Esophagus mucosa (tissue), 1 donor: ENCODE measurements around the gene RBM12. TPM values are rescaled to one million over a fixed set of nuclear protein-coding genes. Genes with fewer than 3 reads are reported as not detected.
"Not testable (repeated sequence)": the region's sequence is repeated elsewhere in the genome, so short reads cannot be mapped to it uniquely, and the experiment has no call there.

Source experiments
- ATAC-seq: fragments of 200-7000 bp; cut with Tn5 transposase; one replicate; pipeline ENCODE4 v1.9.1; 2020
- total RNA-seq: library from RNA; stranded (reverse); gene quantifications from one replicate; pipeline ENCODE4 v1.2.4, GENCODE V29; 2023
- donor health status: DM: yes; HTN: yes; CAD: no.

RBM12 gene, protein sequence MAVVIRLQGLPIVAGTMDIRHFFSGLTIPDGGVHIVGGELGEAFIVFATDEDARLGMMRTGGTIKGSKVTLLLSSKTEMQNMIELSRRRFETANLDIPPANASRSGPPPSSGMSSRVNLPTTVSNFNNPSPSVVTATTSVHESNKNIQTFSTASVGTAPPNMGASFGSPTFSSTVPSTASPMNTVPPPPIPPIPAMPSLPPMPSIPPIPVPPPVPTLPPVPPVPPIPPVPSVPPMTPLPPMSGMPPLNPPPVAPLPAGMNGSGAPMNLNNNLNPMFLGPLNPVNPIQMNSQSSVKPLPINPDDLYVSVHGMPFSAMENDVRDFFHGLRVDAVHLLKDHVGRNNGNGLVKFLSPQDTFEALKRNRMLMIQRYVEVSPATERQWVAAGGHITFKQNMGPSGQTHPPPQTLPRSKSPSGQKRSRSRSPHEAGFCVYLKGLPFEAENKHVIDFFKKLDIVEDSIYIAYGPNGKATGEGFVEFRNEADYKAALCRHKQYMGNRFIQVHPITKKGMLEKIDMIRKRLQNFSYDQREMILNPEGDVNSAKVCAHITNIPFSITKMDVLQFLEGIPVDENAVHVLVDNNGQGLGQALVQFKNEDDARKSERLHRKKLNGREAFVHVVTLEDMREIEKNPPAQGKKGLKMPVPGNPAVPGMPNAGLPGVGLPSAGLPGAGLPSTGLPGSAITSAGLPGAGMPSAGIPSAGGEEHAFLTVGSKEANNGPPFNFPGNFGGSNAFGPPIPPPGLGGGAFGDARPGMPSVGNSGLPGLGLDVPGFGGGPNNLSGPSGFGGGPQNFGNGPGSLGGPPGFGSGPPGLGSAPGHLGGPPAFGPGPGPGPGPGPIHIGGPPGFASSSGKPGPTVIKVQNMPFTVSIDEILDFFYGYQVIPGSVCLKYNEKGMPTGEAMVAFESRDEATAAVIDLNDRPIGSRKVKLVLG
- 58.0 TPM for total RNA-seq

DNA sequence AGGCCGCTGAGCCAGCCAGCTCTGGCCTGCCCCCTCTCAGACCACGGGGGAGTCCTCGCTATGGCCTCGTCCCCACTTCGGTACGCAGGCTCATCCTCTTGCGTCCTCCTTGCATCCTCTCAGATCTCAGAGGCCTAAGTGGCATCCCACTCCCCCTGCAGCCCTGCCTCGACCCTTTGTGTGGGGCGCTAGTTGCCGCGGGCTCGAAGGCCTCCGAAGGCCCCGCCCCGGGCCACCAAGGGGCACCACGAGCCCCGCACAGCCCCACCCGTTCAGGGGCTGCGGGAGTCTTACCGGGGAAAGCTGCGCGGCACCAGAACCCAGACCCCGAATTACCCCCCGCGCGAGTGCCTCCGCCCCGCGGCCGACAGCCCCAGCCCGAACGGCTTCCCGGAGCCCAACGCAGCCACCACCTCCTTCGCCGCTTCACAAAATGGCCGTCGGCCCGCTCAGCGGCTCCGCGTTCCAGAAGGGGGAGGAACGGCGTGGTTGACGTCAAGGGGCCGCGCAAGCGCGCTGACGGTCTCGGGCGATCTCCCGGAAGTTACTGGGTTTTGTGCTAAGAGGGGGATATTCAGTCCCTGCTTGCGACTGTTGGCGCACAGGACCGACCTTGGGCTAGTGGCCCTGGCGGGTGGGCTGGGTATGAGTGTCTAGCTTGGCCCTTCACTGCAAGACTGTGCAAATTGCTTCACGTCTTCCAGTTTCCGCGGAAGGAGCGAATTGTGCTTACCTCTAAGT, at the start of gene RBM12, which contains the start of gene CPNE1:
TSS of gene RBM12 (minus strand) at position 435 of the 741 bp plus-strand sequence. CDS start 9,578 bp downstream, outside the sequence.
TSS of gene CPNE1 (minus strand) at position 435 of the 741 bp plus-strand sequence. CDS start 31,977 bp downstream, outside the sequence.
- peak; percentile 92 for ATAC-seq

DNA sequence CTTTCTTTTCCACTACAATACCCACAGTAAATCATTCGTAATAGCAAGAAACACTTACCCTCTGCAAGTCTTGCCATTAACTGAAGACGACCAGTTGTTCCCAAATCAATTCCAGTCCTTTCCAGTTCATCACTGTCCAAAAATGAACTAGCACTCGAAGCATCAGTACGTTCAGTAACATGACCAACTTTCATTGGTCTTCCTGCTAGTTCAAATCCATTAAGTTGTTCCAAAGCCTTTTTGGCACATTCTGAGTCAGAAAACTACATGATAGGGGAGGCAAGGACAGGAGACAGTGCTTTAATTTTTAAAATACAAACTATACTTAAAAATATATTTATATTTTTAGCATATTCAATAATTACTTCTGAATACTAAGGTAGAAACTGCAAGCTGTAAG, 49.4 kb upstream of the RBM12 start:
- ATAC-seq = no peak

- ATAC-seq = not testable (repeated sequence)
Observed at GRCh38 chr20:35713120-35713519, 48.4 kb upstream of the RBM12 start.

DNA sequence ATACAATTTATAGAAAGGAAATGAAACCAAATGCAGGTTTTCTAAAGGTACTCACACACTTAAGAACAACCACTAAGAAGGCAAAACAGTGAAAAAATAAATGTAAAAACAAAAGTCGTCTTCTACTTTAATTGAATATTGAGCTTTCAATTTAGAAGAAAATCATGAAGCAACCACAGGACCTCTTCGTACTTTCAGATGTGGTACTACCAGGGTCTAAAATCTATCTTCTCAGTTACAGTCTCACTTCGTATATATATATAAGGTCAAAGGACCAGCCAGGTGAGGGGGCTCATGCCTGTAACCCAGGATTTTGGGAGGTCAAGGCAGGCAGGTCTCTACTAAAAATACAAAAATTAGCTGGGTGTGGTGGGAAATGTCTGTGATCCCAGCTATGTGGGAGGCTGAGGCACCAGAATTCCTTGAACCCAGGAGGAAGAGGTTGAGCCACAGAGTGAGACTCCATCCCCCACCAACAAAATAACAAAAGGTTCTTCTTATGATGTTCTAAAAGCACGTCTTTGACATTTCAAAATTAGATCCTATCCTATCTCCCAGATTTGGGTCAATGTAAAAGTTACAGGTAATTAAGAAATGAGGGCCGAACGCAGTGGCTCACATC, 47.0 kb upstream of the RBM12 start:
- no peak for ATAC-seq

GRCh38 chr20:35710884-35711587, 46.3 kb upstream of the RBM12 start:
- no peak for ATAC-seq

GRCh38 chr20:35710039-35710438, 45.3 kb upstream of the RBM12 start:
- no peak for ATAC-seq

GRCh38 chr20:35709259-35709658, 44.6 kb upstream of the RBM12 start:
- no peak for ATAC-seq

DNA sequence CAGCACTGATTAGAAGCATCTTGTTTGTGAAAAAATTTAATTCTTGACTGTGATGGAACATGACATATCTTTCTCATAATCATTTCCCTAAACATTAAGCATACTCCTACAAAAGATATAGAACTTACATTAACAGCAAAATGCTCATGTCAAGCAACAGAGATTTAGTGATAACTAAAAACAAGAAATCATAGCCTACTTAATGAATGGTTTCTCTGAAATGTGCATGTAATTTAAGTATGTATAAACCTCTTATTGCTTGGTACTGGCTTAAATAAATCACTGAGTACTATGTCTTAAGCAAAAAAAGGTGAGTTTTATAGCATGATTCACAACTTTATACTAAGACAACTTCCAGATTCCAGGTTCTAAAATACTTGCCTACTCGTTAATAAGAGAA, 43.8 kb upstream of the RBM12 start:
- no peak for ATAC-seq

GRCh38 chr20:35706591-35707529, 42.2 kb upstream of the RBM12 start:
- ATAC-seq = not testable (repeated sequence)

- ATAC-seq = not testable (repeated sequence)
Observed at GRCh38 chr20:35705894-35706293, 41.2 kb upstream of the RBM12 start.

- no peak for ATAC-seq
Observed at GRCh38 chr20:35704514-35705261, 40.0 kb upstream of the RBM12 start.

DNA sequence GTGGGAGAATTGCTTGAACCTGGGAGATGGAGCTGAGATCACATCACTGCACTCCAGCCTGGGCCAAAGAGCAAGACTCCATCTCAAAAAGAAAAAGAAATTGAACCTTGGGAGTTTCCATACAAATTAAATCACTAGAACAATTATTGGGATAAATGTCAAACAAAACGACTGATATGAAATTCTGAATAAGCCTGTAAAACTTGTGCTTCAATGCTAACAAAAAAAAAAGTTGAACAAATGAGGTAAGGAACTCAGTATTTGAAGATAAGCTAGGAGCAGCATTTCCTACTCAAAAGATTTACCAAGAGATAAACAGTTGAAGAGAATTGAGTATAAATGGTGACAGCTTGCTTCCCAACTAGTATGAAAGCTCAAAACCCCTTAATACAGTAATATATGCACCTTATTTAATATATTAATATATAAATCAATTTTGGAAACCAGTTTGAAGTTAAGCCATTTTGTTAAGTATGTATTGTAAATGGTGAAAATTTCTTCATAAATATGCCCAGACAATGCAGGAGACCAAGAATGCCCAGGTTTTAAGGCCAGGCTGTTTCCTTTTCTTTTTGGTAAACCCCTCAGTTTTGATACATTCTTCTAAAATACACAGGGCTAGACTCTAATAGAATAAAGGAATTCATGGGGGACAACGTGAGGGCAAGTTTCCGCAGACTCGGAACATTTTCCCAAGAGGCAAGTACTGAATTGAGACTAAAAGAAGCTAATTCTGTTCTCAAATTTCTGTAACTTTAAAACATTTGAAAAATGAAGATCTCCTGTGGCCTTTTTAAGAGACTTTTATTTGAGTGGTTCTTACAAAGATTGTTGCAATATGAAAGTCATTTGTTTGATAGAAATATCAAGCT, 38.4 kb upstream of the RBM12 start:
- no peak for ATAC-seq

- no peak for ATAC-seq
Observed at GRCh38 chr20:35702051-35702823, 37.5 kb upstream of the RBM12 start.

DNA sequence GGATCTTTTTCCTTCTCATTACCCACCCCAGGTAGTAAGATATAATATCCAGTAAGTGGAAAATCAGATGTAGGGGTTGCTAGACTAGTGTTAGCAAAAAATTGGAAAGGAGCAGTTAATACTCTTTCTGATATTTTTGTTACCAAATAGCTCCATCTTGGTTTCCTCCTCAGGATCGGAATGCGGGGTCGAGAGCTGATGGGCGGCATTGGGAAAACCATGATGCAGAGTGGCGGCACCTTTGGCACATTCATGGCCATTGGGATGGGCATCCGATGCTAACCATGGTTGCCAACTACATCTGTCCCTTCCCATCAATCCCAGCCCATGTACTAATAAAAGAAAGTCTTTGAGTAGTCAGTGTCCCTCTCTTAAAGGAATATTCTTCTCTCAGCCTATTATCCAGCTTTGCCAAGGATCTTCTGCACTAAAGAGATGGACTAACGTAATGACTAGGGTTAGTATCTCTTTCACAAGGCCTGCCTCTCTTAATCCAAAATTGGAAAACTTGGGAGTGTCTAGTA, 36.0 kb upstream of the RBM12 start:
- no peak for ATAC-seq

GRCh38 chr20:35699957-35700624, 35.4 kb upstream of the RBM12 start:
- ATAC-seq = no peak

DNA sequence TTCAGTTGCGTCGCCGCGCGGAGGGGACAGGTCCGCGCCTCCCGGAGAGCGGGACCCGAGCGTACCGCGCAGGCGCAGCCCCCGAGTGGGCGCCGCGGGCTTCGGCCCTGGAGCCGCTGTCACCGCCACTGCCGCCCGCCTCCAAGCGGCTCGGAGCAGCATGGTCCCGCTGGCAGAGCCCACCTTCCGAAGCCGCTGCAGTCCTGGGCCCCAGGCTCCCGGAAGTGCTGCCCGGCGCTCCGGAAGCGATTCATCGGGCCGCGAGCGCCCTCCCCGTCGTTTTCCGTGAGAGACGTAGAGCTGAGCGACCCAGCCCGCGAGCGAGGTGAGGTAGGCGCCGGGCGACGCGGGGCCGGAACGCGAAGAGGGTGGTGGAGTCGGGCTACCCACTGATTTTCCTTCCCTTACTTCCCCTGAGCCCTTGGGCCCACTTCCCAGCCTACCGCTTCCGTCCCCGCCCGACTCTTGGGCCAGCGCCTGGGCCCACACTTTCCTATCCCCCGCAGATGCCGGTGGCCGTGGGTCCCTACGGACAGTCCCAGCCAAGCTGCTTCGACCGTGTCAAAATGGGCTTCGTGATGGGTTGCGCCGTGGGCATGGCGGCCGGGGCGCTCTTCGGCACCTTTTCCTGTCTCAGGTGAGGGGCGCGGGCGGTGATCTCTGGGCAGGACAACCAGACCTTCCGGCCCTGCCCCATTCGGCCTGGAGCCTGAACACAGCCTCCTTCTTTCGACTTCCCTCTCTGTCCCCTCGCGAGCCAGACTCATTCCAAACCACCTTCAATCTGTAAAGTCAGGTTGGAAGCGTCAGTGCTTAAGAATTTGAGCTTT, 34.6 kb upstream of the RBM12 start, which contains the start of the genes NFS1 and ROMO1:
TSS of gene NFS1 (minus strand) at position 226 of the 830 bp plus-strand sequence. CDS start at position 162, 64 bp downstream.
TSS of gene ROMO1 (plus strand) at position 279 of the 830 bp plus-strand sequence. CDS start at position 507, 228 bp downstream.
- ATAC-seq = peak; percentile 86
